ENCODE measurements around the gene MSI2. TPM values are rescaled to one million over a fixed set of nuclear protein-coding genes. Genes with fewer than 3 reads are reported as not detected.

The MSI2 gene
- total RNA-seq, 4 donors from 2014 or later: 19.7 to 35.8 (median 22.4) TPM

GRCh38 chr17:57439651-57440050 is 183.3 kb downstream of the MSI2 start:
- Histone ChIP-seq H3K27me3 (no peaks in the 10 kb centered on the region), H3K27ac (no peak overlapping the region), H3K36me3 (no peaks in the 10 kb centered on the region), H3K9me3 (no peaks in the 10 kb centered on the region), H3K4me3 (no peak overlapping the region), H3K4me1 (peaks cover 38% of the 10 kb centered on the region)
- TF ChIP-seq POLR2A (IDR thresholded peaks at IDR 0.05) (no peak), POLR2AphosphoS5 (IDR thresholded peaks at IDR 0.05) (no peak), CTCF (IDR thresholded peaks at IDR 0.05) (no peak), EP300 (IDR thresholded peaks at IDR 0.05) (no peak)
- no peak for DNase-seq (ENCODE audit: low spot score in 2 of 2)
- WGBS: 96% methylated on average over 5 of the region's 5 CpGs

GRCh38 chr17:57440522-57441269 is 184.4 kb downstream of the MSI2 start:
- no peaks in the 10 kb centered on the region for H3K27me3 ChIP-seq
- H3K36me3 ChIP-seq: no peaks in the 10 kb centered on the region
- H3K9me3 ChIP-seq: no peaks in the 10 kb centered on the region
- H3K4me1 ChIP-seq: peaks cover 38% of the 10 kb centered on the region
- peak overlapping the region; percentile 65 for H3K27ac ChIP-seq
- 16% methylated on average over 7 of the region's 15 CpGs for WGBS
- peak in 1 of 2 donors; percentile 68 for DNase-seq (ENCODE audit: low spot score in 2 of 2)
- no peak for TF ChIP-seq POLR2A (IDR thresholded peaks at IDR 0.05)
- peak in 1 of 2 donors; percentile 37 for TF ChIP-seq CTCF (IDR thresholded peaks at IDR 0.05)
- H3K4me3 ChIP-seq: no peak overlapping the region

- no peaks in the 10 kb centered on the region for H3K9me3 ChIP-seq
- H3K4me1 ChIP-seq: peaks cover 38% of the 10 kb centered on the region
- WGBS: 39% methylated on average over 1 of the region's 1 CpG
- no peak for DNase-seq (ENCODE audit: low spot score in 2 of 2)
- no peaks in the 10 kb centered on the region for H3K36me3 ChIP-seq
- H3K4me3 ChIP-seq: no peak overlapping the region
- H3K27me3 ChIP-seq: no peaks in the 10 kb centered on the region
- H3K27ac ChIP-seq: peak overlapping the region; percentile 65
- TF ChIP-seq POLR2AphosphoS5 (IDR thresholded peaks at IDR 0.05) (no peak), EP300 (IDR thresholded peaks at IDR 0.05) (no peak), POLR2A (IDR thresholded peaks at IDR 0.05) (no peak), CTCF (IDR thresholded peaks at IDR 0.05) (no peak)
Observed at GRCh38 chr17:57441270-57441600, 184.9 kb downstream of the MSI2 start.

- TF ChIP-seq POLR2A (IDR thresholded peaks at IDR 0.05) (no peak), POLR2AphosphoS5 (IDR thresholded peaks at IDR 0.05) (no peak), EP300 (IDR thresholded peaks at IDR 0.05) (no peak), CTCF (IDR thresholded peaks at IDR 0.05) (no peak)
- no peak overlapping the region for H3K27ac ChIP-seq
- no peaks in the 10 kb centered on the region for H3K9me3 ChIP-seq
- 66% methylated on average over 9 of the region's 9 CpGs for WGBS
- DNase-seq (ENCODE audit: low spot score in 2 of 2): no peak
- no peaks in the 10 kb centered on the region for H3K27me3 ChIP-seq
- peaks cover 38% of the 10 kb centered on the region for H3K4me1 ChIP-seq
- H3K4me3 ChIP-seq: no peak overlapping the region
- H3K36me3 ChIP-seq: no peaks in the 10 kb centered on the region
Observed at GRCh38 chr17:57442401-57442823, 186.1 kb downstream of the MSI2 start.

- no peak overlapping the region for H3K4me3 ChIP-seq
- peaks cover 38% of the 10 kb centered on the region for H3K4me1 ChIP-seq
- no peak for DNase-seq (ENCODE audit: low spot score in 2 of 2)
- H3K27ac ChIP-seq: no peak overlapping the region
- H3K9me3 ChIP-seq: no peaks in the 10 kb centered on the region
- 30% methylated on average over 11 of the region's 16 CpGs for WGBS
- TF ChIP-seq POLR2AphosphoS5 (IDR thresholded peaks at IDR 0.05): no peak
- no peak for TF ChIP-seq EP300 (IDR thresholded peaks at IDR 0.05)
- H3K36me3 ChIP-seq: no peaks in the 10 kb centered on the region
- no peaks in the 10 kb centered on the region for H3K27me3 ChIP-seq
Observed at GRCh38 chr17:57442914-57443571, 186.7 kb downstream of the MSI2 start.

Measured in suprapubic skin (tissue), 4 donors.